GM10248 (cell line): ENCODE measurements around the gene JDP2.

ENCODE experiments used
- CTCF ChIA-PET: fragments of 300-600 bp; sonication (Branson Sonifier 250); formaldehyde crosslinking; extraction: SDS; loops from one replicate; lab custom pipeline; 2021; ENCODE audit warnings: antibody characterized with exemption; lab: Yijun Ruan, JAX
- POLR2A ChIA-PET: fragments of 350-650 bp; sonication (Branson Sonifier 250); formaldehyde crosslinking; extraction: SDS; loops from one replicate; lab custom pipeline; 2020; ENCODE audit warnings: antibody characterized with exemption; lab: Yijun Ruan, JAX
- DNase-seq: peaks from one replicate; pipeline ENCODE4 v3.0.0; 2012; ENCODE audit errors: extremely low spot score
- TF ChIP-seq, protein P1 (sequence below): IDR thresholded peaks from 2 replicates; pipeline ENCODE4 v1.5.1; 2012; ENCODE audit warnings: mild to moderate bottlenecking, low read depth; ENCODE audit errors: extremely low read depth, missing control alignments, control extremely low read depth

Gene JDP2

DNA sequence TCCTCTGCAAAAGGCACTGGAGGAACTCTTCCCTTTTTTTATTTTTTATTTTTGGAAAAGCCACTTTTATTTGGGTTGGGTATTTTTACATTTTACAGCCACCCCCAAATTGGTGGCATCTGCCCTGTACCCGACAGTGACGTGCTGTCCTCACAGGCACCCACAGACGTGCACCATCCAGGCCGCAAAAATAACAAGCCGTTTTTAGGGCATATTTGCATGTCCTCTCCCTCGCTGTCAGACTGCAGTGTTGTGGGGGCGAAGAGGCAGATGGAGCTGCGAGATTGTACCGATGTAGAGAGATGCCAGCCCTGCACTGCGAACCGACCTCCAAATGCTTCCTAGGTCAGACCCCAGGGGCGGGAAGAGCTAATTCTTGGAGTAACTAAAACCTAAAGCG is 12.2 kb downstream of the JDP2 start:
- ChIA-PET CTCF (interaction anchor here (0.7 to 3.0 kb wide), 14 partner anchors 10 to 148 kb away, joined by 3 to 21 read pairs (median 4); no protein-coding TSS in a partner anchor), POLR2A (no interaction called here)
- TF ChIP-seq, protein P1, sequence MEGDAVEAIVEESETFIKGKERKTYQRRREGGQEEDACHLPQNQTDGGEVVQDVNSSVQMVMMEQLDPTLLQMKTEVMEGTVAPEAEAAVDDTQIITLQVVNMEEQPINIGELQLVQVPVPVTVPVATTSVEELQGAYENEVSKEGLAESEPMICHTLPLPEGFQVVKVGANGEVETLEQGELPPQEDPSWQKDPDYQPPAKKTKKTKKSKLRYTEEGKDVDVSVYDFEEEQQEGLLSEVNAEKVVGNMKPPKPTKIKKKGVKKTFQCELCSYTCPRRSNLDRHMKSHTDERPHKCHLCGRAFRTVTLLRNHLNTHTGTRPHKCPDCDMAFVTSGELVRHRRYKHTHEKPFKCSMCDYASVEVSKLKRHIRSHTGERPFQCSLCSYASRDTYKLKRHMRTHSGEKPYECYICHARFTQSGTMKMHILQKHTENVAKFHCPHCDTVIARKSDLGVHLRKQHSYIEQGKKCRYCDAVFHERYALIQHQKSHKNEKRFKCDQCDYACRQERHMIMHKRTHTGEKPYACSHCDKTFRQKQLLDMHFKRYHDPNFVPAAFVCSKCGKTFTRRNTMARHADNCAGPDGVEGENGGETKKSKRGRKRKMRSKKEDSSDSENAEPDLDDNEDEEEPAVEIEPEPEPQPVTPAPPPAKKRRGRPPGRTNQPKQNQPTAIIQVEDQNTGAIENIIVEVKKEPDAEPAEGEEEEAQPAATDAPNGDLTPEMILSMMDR: no peak
- DNase-seq: no peak

DNA sequence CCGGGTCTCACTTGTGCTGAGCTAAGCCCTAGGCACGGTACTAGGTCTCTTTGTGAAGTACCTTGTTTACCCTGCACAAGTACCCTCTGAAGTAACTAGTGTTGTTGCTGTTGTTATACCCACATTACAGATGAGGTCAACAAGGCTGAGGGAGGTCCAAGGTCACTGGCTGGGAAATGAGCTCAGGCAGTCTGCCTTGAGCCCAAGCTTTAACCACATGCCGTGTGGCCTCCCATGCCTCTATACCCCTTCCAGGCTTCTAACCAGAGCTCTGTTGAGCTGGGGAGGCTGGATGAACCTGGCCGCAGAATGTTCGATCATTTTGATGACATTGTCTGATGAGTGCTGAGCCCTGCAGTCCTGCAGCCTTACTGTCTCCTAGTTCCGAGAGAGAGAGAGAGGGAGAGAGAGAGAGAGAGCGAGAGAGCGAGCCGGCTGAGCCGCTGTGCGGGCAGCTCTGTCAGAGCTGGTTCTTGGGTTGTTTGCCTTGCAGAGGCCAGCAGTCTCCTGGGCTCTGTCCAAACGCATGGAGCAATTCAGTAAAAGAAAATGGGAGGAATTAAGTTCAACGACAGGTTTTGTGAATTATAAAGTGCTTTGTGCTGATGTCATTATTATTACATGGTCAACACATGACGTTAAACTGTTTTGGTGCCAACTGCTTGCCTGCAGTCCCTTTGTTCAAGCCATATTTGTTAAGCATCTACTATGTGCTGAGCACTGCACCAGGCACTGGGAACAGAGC is 13.1 kb downstream of the JDP2 start:
- CTCF ChIA-PET: interaction anchor here (0.7 to 3.0 kb wide), 14 partner anchors 9 to 214 kb away, joined by 3 to 21 read pairs (median 4); no protein-coding TSS in a partner anchor
- POLR2A ChIA-PET: no interaction called here
- DNase-seq: no peak
- TF ChIP-seq, protein P1: no peak

DNA sequence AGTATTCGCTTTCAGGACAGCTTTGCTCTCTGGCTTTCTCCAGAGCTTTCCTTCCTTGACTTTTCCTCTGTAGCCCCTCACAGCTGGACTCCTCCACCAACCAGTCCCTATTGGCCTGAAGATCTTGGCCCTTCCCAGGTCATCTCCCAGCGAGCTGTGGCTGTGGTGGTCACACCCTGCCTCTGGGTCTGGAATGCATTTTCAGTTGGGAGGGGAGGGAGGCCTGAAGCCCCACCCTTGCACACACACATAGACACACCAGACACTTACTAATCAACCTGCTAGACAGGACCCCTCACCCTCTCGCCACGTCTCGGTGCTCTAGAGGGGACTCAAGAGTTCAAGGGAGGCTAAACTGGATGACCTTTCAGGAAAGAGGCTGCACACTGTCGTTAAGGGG is 13.9 kb downstream of the JDP2 start:
- ChIA-PET POLR2A (no interaction called here), CTCF (interaction anchor here (1.3 to 3.0 kb wide), 3 partner anchors 8 to 213 kb away, joined by 3 to 21 read pairs (median 8); no protein-coding TSS in a partner anchor)
- TF ChIP-seq, protein P1: no peak
- DNase-seq: no peak

DNA sequence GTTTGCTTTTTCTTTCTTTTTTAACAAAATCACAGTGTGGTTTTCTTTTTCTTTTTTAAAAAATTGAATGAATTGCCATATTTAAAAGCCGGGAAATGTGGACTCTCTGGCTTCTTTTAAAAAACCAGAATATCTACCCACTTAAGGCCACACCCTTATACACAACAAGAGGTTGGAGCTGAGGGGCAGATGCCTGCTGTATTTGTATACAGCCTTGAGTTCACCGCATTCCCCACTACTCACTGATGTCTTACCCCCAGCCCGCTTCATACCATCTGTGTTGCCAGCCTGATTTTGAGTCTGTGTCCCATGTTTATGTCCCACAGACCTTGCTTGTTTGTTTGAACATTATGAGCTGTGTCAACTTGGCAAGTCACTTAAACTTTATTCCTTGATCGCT is 14.3 kb downstream of the JDP2 start:
- CTCF ChIA-PET: interaction anchor here (1.3 to 3.0 kb wide), 3 partner anchors 12 to 212 kb away, joined by 3 to 21 read pairs (median 15); no protein-coding TSS in a partner anchor
- POLR2A ChIA-PET: interaction anchor here (0.6 kb wide), 1 partner anchor 201 kb away, joined by 5 read pairs; no protein-coding TSS in a partner anchor
- no peak for DNase-seq
- TF ChIP-seq, protein P1: no peak

DNA sequence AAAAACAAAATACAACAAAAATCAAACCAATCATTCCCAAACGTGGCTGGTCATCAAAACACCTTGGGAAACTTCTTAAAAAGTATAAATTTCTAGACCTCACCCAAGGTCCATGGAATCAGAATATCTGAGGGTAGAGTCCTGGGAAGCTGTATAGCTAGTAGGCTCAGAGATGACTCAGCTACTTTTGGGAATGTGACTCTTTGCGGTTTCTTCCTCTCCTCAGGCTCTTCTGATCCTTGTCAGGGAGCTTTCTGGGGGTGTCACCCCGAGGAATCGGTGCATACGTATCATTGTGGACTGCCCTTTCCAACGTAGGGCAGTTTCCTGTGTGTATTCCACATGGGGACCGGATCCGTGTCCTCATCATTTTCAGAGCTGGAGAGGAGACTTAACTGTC is 14.8 kb downstream of the JDP2 start:
- CTCF ChIA-PET: interaction anchor here (0.7 to 3.0 kb wide), 5 partner anchors 11 to 126 kb away, joined by 3 to 15 read pairs (median 3); no protein-coding TSS in a partner anchor
- POLR2A ChIA-PET: interaction anchor here (0.6 kb wide), 1 partner anchor 201 kb away, joined by 5 read pairs; no protein-coding TSS in a partner anchor
- DNase-seq: no peak
- TF ChIP-seq, protein P1: no peak

DNA sequence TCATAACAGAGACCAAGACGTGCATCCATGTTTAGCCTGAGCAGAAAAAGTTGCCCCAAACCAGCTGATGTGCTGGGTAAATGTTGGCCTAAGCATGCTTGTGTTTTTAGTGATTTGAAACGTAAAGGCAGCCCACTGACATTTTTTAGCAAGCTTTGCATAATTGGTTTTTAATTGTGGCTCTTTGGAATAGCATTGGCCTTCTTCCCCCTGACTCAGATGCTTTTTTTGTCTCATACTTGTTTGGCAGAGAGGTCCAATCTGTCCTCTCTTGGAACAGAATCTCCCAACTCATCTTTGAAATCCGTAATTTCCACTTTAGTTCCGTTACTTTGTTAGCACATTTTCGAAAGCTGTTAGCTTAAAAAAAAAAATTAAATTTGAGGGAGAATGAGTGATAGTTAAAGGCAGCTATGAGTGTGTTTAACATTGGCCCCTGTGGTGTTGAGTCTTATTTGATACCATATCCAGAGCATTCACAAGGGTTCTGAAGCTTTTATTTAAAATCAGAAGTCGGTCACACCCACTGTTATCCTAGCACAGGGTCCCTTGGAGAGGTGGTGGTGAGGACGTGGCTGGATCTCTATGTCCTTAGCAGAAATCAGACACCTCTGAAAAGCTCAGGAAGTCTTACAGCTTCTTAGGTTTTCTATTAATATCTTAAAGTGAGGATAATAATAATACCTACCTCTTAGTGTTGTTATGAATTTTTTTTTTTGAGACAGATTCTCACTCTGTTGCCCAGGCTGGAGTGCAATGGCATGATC is 15.6 kb downstream of the JDP2 start:
- TF ChIP-seq, protein P1: no peak
- POLR2A ChIA-PET: no interaction called here
- no peak for DNase-seq
- CTCF ChIA-PET: interaction anchor here (0.7 to 3.0 kb wide), 8 partner anchors 10 to 127 kb away, joined by 3 to 15 read pairs (median 4); no protein-coding TSS in a partner anchor
